CD4-positive, alpha-beta T cell treated with Interferon gamma for 1 hour (primary cell): Measurements from ENCODE around the gene PCSK4.
"Not testable (repeated sequence)": the region's sequence is repeated elsewhere in the genome, so short reads cannot be mapped to it uniquely, and the experiment has no call there.

Experiments used
- DNase-seq: peaks from one replicate; pipeline ENCODE4 v3.0.0-alpha.2; 2020

Gene PCSK4

GRCh38 chr19:1521636-1522035 is 31.5 kb upstream of the PCSK4 start:
- no peak for DNase-seq

GRCh38 chr19:1520203-1520780 is 30.1 kb upstream of the PCSK4 start:
- DNase-seq: no peak

- not testable (repeated sequence) for DNase-seq
Measured at GRCh38 chr19:1519802-1520201, 29.7 kb upstream of the PCSK4 start.

- no peak for DNase-seq
Measured at GRCh38 chr19:1518471-1518870, 28.3 kb upstream of the PCSK4 start.

GRCh38 chr19:1516395-1516753 is 26.2 kb upstream of the PCSK4 start:
- no peak for DNase-seq

- DNase-seq: no peak
Measured at GRCh38 chr19:1514986-1515721, 25.0 kb upstream of the PCSK4 start.

- no peak for DNase-seq
Measured at GRCh38 chr19:1514295-1514661, 24.1 kb upstream of the PCSK4 start.

GRCh38 chr19:1513499-1514294 is 23.5 kb upstream of the PCSK4 start:
- peak; percentile 58 for DNase-seq

- peak; percentile 47 for DNase-seq
Measured at GRCh38 chr19:1512671-1513498, 22.7 kb upstream of the PCSK4 start, which contains the start of gene ADAMTSL5. TSS of gene ADAMTSL5 (minus strand) at chr19:1513019. CDS start at chr19:1510943, 2,076 bp downstream.

- DNase-seq: no peak
Measured at GRCh38 chr19:1511318-1512317, 21.5 kb upstream of the PCSK4 start.

- DNase-seq: no peak
Measured at GRCh38 chr19:1510807-1511206, 20.7 kb upstream of the PCSK4 start.

- no peak for DNase-seq
Measured at GRCh38 chr19:1510442-1510806, 20.3 kb upstream of the PCSK4 start.

- DNase-seq: no peak
Measured at GRCh38 chr19:1509602-1510441, 19.7 kb upstream of the PCSK4 start.

GRCh38 chr19:1508507-1508856 is 18.3 kb upstream of the PCSK4 start:
- DNase-seq: no peak

- peak; percentile 92 for DNase-seq
Measured at GRCh38 chr19:1507763-1508506, 17.8 kb upstream of the PCSK4 start.

- DNase-seq: no peak
Measured at GRCh38 chr19:1507192-1507660, 17.1 kb upstream of the PCSK4 start.

- DNase-seq: no peak
Measured at GRCh38 chr19:1505991-1506881, 16.1 kb upstream of the PCSK4 start.

- no peak for DNase-seq
Measured at GRCh38 chr19:1505012-1505411, 14.9 kb upstream of the PCSK4 start.
